ENCODE data around the gene DSC3.

DSC3 gene

GRCh38 chr18:30967701-30968100 is 74.8 kb downstream of the DSC3 start:
- no peak for DNase-seq (ENCODE audit: low read depth)
- TF ChIP-seq MYC (IDR thresholded peaks at IDR 0.05; ENCODE audit: low read depth, low read length) (no peak), CTCF (IDR thresholded peaks at IDR 0.05; ENCODE audit: low read depth, low read length) (no peak), POLR2A (IDR thresholded peaks at IDR 0.05; ENCODE audit: extremely low read depth, insufficient read length) (no peak)
- TF ChIP-seq, protein P1, sequence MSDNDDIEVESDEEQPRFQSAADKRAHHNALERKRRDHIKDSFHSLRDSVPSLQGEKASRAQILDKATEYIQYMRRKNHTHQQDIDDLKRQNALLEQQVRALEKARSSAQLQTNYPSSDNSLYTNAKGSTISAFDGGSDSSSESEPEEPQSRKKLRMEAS (IDR thresholded peaks at IDR 0.05; ENCODE audit: low read depth, low read length): no peak
- H3K4me3 ChIP-seq (ENCODE audit: low read depth, low read length): no peak overlapping the region

GRCh38 chr18:30965237-30965636 is 77.3 kb downstream of the DSC3 start:
- H3K4me3 ChIP-seq (ENCODE audit: low read depth, low read length): no peak overlapping the region
- no peak for DNase-seq (ENCODE audit: low read depth)
- TF ChIP-seq, protein P1 (IDR thresholded peaks at IDR 0.05; ENCODE audit: low read depth, low read length): no peak
- TF ChIP-seq MYC (IDR thresholded peaks at IDR 0.05; ENCODE audit: low read depth, low read length) (no peak), POLR2A (IDR thresholded peaks at IDR 0.05; ENCODE audit: extremely low read depth, insufficient read length) (no peak), CTCF (IDR thresholded peaks at IDR 0.05; ENCODE audit: low read depth, low read length) (no peak)

DNA sequence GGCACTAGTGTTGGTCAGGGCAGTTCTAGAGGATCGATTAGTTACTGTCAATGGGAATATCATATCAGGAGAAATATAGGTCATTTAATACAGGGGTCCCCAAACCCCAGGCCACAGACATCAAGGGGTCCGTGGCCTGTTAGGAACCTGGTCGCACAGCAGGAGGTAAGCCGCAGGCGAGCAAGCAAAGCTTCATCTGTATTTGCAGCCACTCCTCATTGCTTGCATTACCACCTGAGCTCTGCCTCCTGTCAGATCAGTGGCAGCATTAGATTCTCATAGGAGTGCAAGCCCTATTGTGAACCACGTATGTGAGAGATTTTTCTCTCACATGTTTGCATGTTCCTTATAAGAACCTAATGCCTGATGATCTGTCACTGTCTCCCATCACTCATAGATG is 81.9 kb downstream of the DSC3 start:
- no peak for DNase-seq (ENCODE audit: low read depth)
- TF ChIP-seq MYC (IDR thresholded peaks at IDR 0.05; ENCODE audit: low read depth, low read length): no peak
- no peak for TF ChIP-seq POLR2A (IDR thresholded peaks at IDR 0.05; ENCODE audit: extremely low read depth, insufficient read length)
- TF ChIP-seq CTCF (IDR thresholded peaks at IDR 0.05; ENCODE audit: low read depth, low read length): no peak
- TF ChIP-seq, protein P1 (IDR thresholded peaks at IDR 0.05; ENCODE audit: low read depth, low read length): no peak
- H3K4me3 ChIP-seq (ENCODE audit: low read depth, low read length): no peak overlapping the region

DNA sequence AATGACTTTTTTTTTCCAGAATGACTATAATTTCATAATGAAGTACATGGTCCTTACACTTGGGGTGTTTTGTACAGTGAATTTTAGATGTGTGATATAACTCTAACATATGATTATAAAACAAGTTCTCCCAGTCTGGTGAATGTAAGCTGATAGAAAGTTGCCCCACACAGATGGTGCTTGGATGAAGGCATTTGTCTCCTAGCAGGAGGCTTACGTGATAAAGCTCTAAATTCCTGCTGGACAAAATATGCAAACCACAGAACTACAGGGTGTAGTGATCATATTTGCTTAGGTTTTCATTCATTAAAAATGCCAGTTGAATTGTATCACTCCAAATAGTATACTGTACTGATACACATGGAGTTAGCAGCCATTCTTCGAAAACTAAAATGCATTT is 85.5 kb downstream of the DSC3 start:
- no peak for DNase-seq (ENCODE audit: low read depth)
- no peak overlapping the region for H3K4me3 ChIP-seq (ENCODE audit: low read depth, low read length)
- TF ChIP-seq CTCF (IDR thresholded peaks at IDR 0.05; ENCODE audit: low read depth, low read length) (no peak), POLR2A (IDR thresholded peaks at IDR 0.05; ENCODE audit: extremely low read depth, insufficient read length) (no peak), MYC (IDR thresholded peaks at IDR 0.05; ENCODE audit: low read depth, low read length) (no peak)

GRCh38 chr18:30954262-30954661 is 88.3 kb downstream of the DSC3 start:
- TF ChIP-seq MYC (IDR thresholded peaks at IDR 0.05; ENCODE audit: low read depth, low read length): no peak
- TF ChIP-seq, protein P1 (IDR thresholded peaks at IDR 0.05; ENCODE audit: low read depth, low read length): no peak
- H3K4me3 ChIP-seq (ENCODE audit: low read depth, low read length): no peak overlapping the region
- DNase-seq (ENCODE audit: low read depth): no peak

DNA sequence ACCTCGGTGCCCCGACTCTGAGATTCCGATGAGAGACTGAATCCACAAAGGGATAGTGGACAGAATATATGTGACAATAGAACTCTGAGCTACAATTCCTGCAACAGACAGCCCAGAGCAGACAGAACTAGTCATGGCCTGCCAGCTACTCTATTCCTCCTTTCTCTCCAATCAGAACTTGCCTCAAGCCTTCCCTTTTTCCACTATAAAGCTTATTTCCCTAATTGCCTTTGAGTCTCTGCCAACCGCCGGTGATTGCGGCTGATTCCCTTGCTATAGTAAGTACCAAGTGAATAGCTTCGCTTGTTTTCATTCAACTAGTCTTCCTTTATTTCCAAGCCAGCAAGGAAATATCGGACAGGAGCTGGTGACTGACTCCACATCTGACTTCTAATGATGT is 96.8 kb downstream of the DSC3 start:
- no peak overlapping the region for H3K4me3 ChIP-seq (ENCODE audit: low read depth, low read length)
- TF ChIP-seq, protein P1 (IDR thresholded peaks at IDR 0.05; ENCODE audit: low read depth, low read length): no peak
- no peak for TF ChIP-seq POLR2A (IDR thresholded peaks at IDR 0.05; ENCODE audit: extremely low read depth, insufficient read length)
- no peak for DNase-seq (ENCODE audit: low read depth)

GRCh38 chr18:30944773-30945417 is 97.6 kb downstream of the DSC3 start:
- H3K4me3 ChIP-seq (ENCODE audit: low read depth, low read length): no peak overlapping the region
- TF ChIP-seq, protein P1 (IDR thresholded peaks at IDR 0.05; ENCODE audit: low read depth, low read length): no peak
- TF ChIP-seq MYC (IDR thresholded peaks at IDR 0.05; ENCODE audit: low read depth, low read length): no peak
- TF ChIP-seq POLR2A (IDR thresholded peaks at IDR 0.05; ENCODE audit: extremely low read depth, insufficient read length): no peak
- no peak for TF ChIP-seq CTCF (IDR thresholded peaks at IDR 0.05; ENCODE audit: low read depth, low read length)
- DNase-seq (ENCODE audit: low read depth): no peak
